ENCODE data around the gene THSD4. TPM values are rescaled to one million over a fixed set of nuclear protein-coding genes. Genes with fewer than 3 reads are reported as not detected.

THSD4 gene
- total RNA-seq, 1 experiment from 2014 or later: 65.4 TPM

DNA sequence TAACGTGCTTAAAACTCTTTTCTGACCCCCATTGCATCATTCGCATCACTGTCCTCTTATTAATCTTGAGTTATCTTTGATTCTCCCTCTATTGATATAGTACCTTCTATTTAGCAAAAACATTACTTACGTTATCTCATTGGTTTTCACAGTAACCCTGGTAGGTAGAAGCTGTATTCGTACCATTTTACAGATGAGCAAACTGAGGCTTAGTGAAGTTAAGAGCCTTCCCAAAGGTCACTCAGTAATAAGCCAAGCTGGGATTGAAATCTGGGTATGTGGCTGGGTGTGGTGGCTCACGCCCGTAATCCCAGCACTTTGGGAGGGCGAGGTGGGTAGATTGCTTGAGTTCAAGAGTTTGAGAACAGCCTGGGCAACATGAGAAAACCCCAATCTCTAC lies 244.0 kb downstream of the THSD4 start:
- intact Hi-C loops (cut with micrococcal nuclease; ENCODE audit: unreplicated experiment): no loop called here
- H3K9me3 ChIP-seq (ENCODE audit: control insufficient read depth, insufficient read depth, low read depth, low read length): no peaks in the 10 kb centered on the region
- ChIA-PET POLR2A (no interaction called here), CTCF (no interaction called here)
- DNase-seq (ENCODE audit: low read depth, low spot score) (no peak), ATAC-seq (no peak)
- H3K4me3 ChIP-seq (ENCODE audit: low read depth in 2 of 2, low read length in 2 of 2): no peak overlapping the region
- no peaks in the 10 kb centered on the region for H3K4me1 ChIP-seq (ENCODE audit: control insufficient read depth, insufficient read depth, low read length)
- TF ChIP-seq TCF7L2 (IDR thresholded peaks at IDR 0.05; ENCODE audit: low read depth, low read length) (no peak), SIN3A (IDR thresholded peaks at IDR 0.05; ENCODE audit: borderline replicate concordance, insufficient read depth, low read depth, low read length) (no peak), POLR2AphosphoS5 (IDR thresholded peaks at IDR 0.05; ENCODE audit: low read depth, low read length) (no peak)
- TF ChIP-seq, protein P1, sequence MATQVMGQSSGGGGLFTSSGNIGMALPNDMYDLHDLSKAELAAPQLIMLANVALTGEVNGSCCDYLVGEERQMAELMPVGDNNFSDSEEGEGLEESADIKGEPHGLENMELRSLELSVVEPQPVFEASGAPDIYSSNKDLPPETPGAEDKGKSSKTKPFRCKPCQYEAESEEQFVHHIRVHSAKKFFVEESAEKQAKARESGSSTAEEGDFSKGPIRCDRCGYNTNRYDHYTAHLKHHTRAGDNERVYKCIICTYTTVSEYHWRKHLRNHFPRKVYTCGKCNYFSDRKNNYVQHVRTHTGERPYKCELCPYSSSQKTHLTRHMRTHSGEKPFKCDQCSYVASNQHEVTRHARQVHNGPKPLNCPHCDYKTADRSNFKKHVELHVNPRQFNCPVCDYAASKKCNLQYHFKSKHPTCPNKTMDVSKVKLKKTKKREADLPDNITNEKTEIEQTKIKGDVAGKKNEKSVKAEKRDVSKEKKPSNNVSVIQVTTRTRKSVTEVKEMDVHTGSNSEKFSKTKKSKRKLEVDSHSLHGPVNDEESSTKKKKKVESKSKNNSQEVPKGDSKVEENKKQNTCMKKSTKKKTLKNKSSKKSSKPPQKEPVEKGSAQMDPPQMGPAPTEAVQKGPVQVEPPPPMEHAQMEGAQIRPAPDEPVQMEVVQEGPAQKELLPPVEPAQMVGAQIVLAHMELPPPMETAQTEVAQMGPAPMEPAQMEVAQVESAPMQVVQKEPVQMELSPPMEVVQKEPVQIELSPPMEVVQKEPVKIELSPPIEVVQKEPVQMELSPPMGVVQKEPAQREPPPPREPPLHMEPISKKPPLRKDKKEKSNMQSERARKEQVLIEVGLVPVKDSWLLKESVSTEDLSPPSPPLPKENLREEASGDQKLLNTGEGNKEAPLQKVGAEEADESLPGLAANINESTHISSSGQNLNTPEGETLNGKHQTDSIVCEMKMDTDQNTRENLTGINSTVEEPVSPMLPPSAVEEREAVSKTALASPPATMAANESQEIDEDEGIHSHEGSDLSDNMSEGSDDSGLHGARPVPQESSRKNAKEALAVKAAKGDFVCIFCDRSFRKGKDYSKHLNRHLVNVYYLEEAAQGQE (IDR thresholded peaks at IDR 0.05; ENCODE audit: insufficient read depth in 1 of 2, low read depth in 2 of 2, low read length in 1 of 2): no peak
- TF ChIP-seq, protein P2, sequence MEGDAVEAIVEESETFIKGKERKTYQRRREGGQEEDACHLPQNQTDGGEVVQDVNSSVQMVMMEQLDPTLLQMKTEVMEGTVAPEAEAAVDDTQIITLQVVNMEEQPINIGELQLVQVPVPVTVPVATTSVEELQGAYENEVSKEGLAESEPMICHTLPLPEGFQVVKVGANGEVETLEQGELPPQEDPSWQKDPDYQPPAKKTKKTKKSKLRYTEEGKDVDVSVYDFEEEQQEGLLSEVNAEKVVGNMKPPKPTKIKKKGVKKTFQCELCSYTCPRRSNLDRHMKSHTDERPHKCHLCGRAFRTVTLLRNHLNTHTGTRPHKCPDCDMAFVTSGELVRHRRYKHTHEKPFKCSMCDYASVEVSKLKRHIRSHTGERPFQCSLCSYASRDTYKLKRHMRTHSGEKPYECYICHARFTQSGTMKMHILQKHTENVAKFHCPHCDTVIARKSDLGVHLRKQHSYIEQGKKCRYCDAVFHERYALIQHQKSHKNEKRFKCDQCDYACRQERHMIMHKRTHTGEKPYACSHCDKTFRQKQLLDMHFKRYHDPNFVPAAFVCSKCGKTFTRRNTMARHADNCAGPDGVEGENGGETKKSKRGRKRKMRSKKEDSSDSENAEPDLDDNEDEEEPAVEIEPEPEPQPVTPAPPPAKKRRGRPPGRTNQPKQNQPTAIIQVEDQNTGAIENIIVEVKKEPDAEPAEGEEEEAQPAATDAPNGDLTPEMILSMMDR (IDR thresholded peaks at IDR 0.05): no peak
- H3K27me3 ChIP-seq (ENCODE audit: control insufficient read depth, insufficient read depth, low read length): no peaks in the 10 kb centered on the region
- BruUV-seq (replicated peaks): no TSS peak
- H3K36me3 ChIP-seq (ENCODE audit: control insufficient read depth, insufficient read depth, low read length): no peaks in the 10 kb centered on the region
- H3K27ac ChIP-seq (ENCODE audit: low read length): no peak overlapping the region
- in situ Hi-C loops (cut with HindIII; ENCODE audit: low pct_unique_long_range_greater_than_20kb, low sequenced_read_pairs): no loop called here

GRCh38 chr15:71362556-71362955 lies 247.3 kb downstream of the THSD4 start:
- DNase-seq (ENCODE audit: low read depth, low spot score) (no peak), ATAC-seq (no peak)
- intact Hi-C loops (cut with micrococcal nuclease; ENCODE audit: unreplicated experiment) (no loop called here), in situ Hi-C loops (cut with HindIII; ENCODE audit: low pct_unique_long_range_greater_than_20kb, low sequenced_read_pairs) (no loop called here)
- Histone ChIP-seq H3K4me1 (ENCODE audit: control insufficient read depth, insufficient read depth, low read length) (no peaks in the 10 kb centered on the region), H3K27ac (ENCODE audit: low read length) (no peak overlapping the region), H3K36me3 (ENCODE audit: control insufficient read depth, insufficient read depth, low read length) (no peaks in the 10 kb centered on the region), H3K9me3 (ENCODE audit: control insufficient read depth, insufficient read depth, low read depth, low read length) (no peaks in the 10 kb centered on the region), H3K27me3 (ENCODE audit: control insufficient read depth, insufficient read depth, low read length) (no peaks in the 10 kb centered on the region), H3K4me3 (ENCODE audit: low read depth in 2 of 2, low read length in 2 of 2) (no peak overlapping the region)
- ChIA-PET POLR2A (no interaction called here), CTCF (no interaction called here)
- no TSS peak for BruUV-seq (replicated peaks)
- no peak for TF ChIP-seq TCF7L2 (IDR thresholded peaks at IDR 0.05; ENCODE audit: low read depth, low read length)

GRCh38 chr15:71362987-71363968 lies 248.0 kb downstream of the THSD4 start:
- no peak overlapping the region for H3K27ac ChIP-seq (ENCODE audit: low read length)
- in situ Hi-C loops (cut with HindIII; ENCODE audit: low pct_unique_long_range_greater_than_20kb, low sequenced_read_pairs): no loop called here
- no TSS peak for BruUV-seq (replicated peaks)

More at GRCh38 chr15:71362987-71363968, 248.0 kb downstream of the THSD4 start:
- Histone ChIP-seq H3K4me1 (ENCODE audit: control insufficient read depth, insufficient read depth, low read length) (no peaks in the 10 kb centered on the region), H3K4me3 (ENCODE audit: low read depth in 2 of 2, low read length in 2 of 2) (no peak overlapping the region), H3K27me3 (ENCODE audit: control insufficient read depth, insufficient read depth, low read length) (no peaks in the 10 kb centered on the region), H3K9me3 (ENCODE audit: control insufficient read depth, insufficient read depth, low read depth, low read length) (no peaks in the 10 kb centered on the region), H3K36me3 (ENCODE audit: control insufficient read depth, insufficient read depth, low read length) (no peaks in the 10 kb centered on the region)
- TF ChIP-seq, protein P1 (IDR thresholded peaks at IDR 0.05; ENCODE audit: insufficient read depth in 1 of 2, low read depth in 2 of 2, low read length in 1 of 2): no peak
- TF ChIP-seq SIN3A (IDR thresholded peaks at IDR 0.05; ENCODE audit: borderline replicate concordance, insufficient read depth, low read depth, low read length): no peak
- TF ChIP-seq POLR2AphosphoS5 (IDR thresholded peaks at IDR 0.05; ENCODE audit: low read depth, low read length): no peak
- TF ChIP-seq TCF7L2 (IDR thresholded peaks at IDR 0.05; ENCODE audit: low read depth, low read length): no peak
- TF ChIP-seq, protein P2 (IDR thresholded peaks at IDR 0.05): no peak
- no peak for ATAC-seq
- ChIA-PET POLR2A (no interaction called here), CTCF (no interaction called here)
- no peak for DNase-seq (ENCODE audit: low read depth, low spot score)
- intact Hi-C loops (cut with micrococcal nuclease; ENCODE audit: unreplicated experiment): no loop called here
